K562 (cell line): ENCODE measurements around the gene CEL. TPM values are rescaled to one million over a fixed set of nuclear protein-coding genes. Genes with fewer than 3 reads are reported as not detected.
A peak's percentile ranks its signal among the peaks of the same experiment; 100 is the strongest.

Source experiments
- ARHGAP35 ChIP-seq: fragments of 450-650 bp; IDR thresholded peaks from 2 replicates; pipeline ENCODE4 v1.6.1; 2018; ENCODE audit not compliant: partially characterized antibody
- BDP1 ChIP-seq: IDR thresholded peaks from 3 replicates; pipeline ENCODE4 v1.6.1; 2011; ENCODE audit not compliant: insufficient read length, insufficient read depth
- CAMTA2 ChIP-seq: fragments of 250-450 bp; sonication (Bioruptor Pico); conservative IDR thresholded peaks from 2 replicates; pipeline ENCODE4 v1.5.1; 2022
- GABPA ChIP-seq: fragments of 200-800 bp; sonication (Bioruptor generic); conservative IDR thresholded peaks from 2 replicates; pipeline ENCODE4 v1.6.1; 2016; ENCODE audit warnings: low read depth, missing genetic modification characterization, missing compliant biosample characterization
- GTF2E2 ChIP-seq: fragments of 200-800 bp; sonication (Bioruptor generic); IDR thresholded peaks from 2 replicates; pipeline ENCODE4 v1.6.1; 2016; ENCODE audit warnings: missing genetic modification characterization, missing compliant biosample characterization
- MEIS2 ChIP-seq: fragments of 450-650 bp; IDR thresholded peaks from 2 replicates; pipeline ENCODE4 v1.6.1; 2014; ENCODE audit warnings: mild to moderate bottlenecking; ENCODE audit not compliant: partially characterized antibody
- MTA3 ChIP-seq: fragments of 450-650 bp; formaldehyde crosslinking; IDR thresholded peaks from 2 replicates; pipeline ENCODE4 v1.6.1; 2017; ENCODE audit warnings: mild to moderate bottlenecking, borderline replicate concordance
- POLR2A ChIP-seq: fragments of 450-650 bp; conservative IDR thresholded peaks from 2 replicates; pipeline ENCODE4 v1.6.1; 2016
- RFX7 ChIP-seq: fragments of 250-450 bp; sonication (Bioruptor Pico); IDR thresholded peaks from 2 replicates; pipeline ENCODE4 v1.5.1; 2021; ENCODE audit warnings: mild to moderate bottlenecking
- TRIM28 ChIP-seq: fragments of 450-650 bp; IDR thresholded peaks from 2 replicates; pipeline ENCODE4 v1.6.1; 2017
- ZBTB1 ChIP-seq: sonication (generic); formaldehyde crosslinking; IDR thresholded peaks from 2 replicates; pipeline ENCODE4 v1.8.1; 2023; ENCODE audit warnings: missing genetic modification reagents, low read depth, mild to moderate bottlenecking, borderline replicate concordance
- ZNF24 ChIP-seq: fragments of 450-650 bp; IDR thresholded peaks from 2 replicates; pipeline ENCODE4 v1.6.1; 2016
- ZNF316 ChIP-seq: fragments of 450-650 bp; IDR thresholded peaks from 2 replicates; pipeline ENCODE4 v1.6.1; 2016
- polyA plus RNA-seq, 8 experiments: library from polyadenylated mRNA; depleted of rRNA in 4 of 8; stranded (reverse) in 5 of 8; unstranded in 3 of 8; fragments of >200 nt; fragmentation: Nextera tagmentation in 2 of 8; fragmentation: Illumina TruSeq in 1 of 8; extraction: Ambion mirVana in 2 of 8; extraction: Trizol in 1 of 8; gene quantifications; 2 replicates each; pipeline versions ENCODE4 v1.2.1 to v1.2.3, GENCODE V29; 2011 to 2014; ENCODE audit warnings: inconsistent platforms in 1 of 8, missing spikeins in 1 of 8
- total RNA-seq, 7 experiments: library from RNA; depleted of rRNA in 6 of 7; stranded (reverse); fragments of >200 nt in 6 of 7; fragmentation: Illumina TruSeq in 2 of 7; extraction: Trizol in 2 of 7; gene quantifications; 2 replicates each; pipeline versions ENCODE4 v1.2.1 to v1.2.3, GENCODE V29; 2011 to 2021; ENCODE audit warnings: low replicate concordance in 1 of 7
- TF ChIP-seq, protein P1 (sequence below): fragments of 450-650 bp; IDR thresholded peaks from 2 replicates; pipeline ENCODE4 v1.6.1; 2018; ENCODE audit not compliant: partially characterized antibody
- TF ChIP-seq, protein P2 (sequence below), 2 experiments: fragments of 450-650 bp; formaldehyde crosslinking in 1 of 2; IDR thresholded peaks; 2 replicates each; pipeline versions ENCODE4 v1.4.0 to v1.6.1; 2014 to 2020; ENCODE audit warnings: mild to moderate bottlenecking in 2 of 2, borderline replicate concordance in 1 of 2, low read depth in 1 of 2
- TF ChIP-seq, protein P3 (sequence below): IDR thresholded peaks from 2 replicates; pipeline ENCODE4 v1.6.1; 2011; ENCODE audit warnings: borderline replicate concordance, low read depth, mild to moderate bottlenecking, moderate library complexity, low read length; ENCODE audit not compliant: insufficient read depth, poor library complexity, severe bottlenecking

Gene CEL
- total and polyA plus RNA-seq, 9 of the 15 experiments (the other 6 are each of a cell fraction or from before 2014, with no cell fraction given): 0.09 to 3.0 (median 0.51) TPM; not detected in 2

DNA sequence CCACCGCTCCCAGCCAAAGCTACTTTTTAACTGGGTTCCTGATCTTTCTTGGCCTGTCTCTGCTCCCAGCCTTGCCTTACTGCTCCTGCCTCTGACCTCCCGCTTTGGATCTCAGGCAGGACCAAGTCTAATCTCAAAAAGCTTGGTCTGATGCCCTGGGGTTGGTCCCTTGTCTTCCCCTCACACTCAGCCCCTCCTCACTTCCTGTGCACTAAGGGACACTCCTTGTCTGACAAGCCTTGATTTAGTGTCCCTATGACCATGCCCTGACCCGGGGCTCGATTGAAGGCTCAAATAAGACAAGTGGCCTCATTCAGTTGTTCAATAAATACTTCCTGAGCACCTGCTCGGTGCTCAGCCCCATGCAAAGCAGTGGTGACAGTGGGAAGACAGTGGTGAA, 34.6 kb upstream of the CEL start (continued):
- TF ChIP-seq, protein P1, sequence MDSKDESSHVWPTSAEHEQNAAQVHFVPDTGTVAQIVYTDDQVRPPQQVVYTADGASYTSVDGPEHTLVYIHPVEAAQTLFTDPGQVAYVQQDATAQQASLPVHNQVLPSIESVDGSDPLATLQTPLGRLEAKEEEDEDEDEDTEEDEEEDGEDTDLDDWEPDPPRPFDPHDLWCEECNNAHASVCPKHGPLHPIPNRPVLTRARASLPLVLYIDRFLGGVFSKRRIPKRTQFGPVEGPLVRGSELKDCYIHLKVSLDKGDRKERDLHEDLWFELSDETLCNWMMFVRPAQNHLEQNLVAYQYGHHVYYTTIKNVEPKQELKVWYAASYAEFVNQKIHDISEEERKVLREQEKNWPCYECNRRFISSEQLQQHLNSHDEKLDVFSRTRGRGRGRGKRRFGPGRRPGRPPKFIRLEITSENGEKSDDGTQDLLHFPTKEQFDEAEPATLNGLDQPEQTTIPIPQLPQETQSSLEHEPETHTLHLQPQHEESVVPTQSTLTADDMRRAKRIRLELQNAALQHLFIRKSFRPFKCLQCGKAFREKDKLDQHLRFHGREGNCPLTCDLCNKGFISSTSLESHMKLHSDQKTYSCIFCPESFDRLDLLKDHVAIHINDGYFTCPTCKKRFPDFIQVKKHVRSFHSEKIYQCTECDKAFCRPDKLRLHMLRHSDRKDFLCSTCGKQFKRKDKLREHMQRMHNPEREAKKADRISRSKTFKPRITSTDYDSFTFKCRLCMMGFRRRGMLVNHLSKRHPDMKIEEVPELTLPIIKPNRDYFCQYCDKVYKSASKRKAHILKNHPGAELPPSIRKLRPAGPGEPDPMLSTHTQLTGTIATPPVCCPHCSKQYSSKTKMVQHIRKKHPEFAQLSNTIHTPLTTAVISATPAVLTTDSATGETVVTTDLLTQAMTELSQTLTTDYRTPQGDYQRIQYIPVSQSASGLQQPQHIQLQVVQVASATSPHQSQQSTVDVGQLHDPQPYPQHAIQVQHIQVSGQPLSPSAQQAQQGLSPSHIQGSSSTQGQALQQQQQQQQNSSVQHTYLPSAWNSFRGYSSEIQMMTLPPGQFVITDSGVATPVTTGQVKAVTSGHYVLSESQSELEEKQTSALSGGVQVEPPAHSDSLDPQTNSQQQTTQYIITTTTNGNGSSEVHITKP: no peak
- TF ChIP-seq ZBTB1 (CRISPR knock-in tag): no peak
- TF ChIP-seq CAMTA2: no peak
- TF ChIP-seq TRIM28: no peak
- TF ChIP-seq POLR2A: 0 out of 2 replicates have a peak, but pooled peaks have one; percentile 39
- TF ChIP-seq, protein P2, sequence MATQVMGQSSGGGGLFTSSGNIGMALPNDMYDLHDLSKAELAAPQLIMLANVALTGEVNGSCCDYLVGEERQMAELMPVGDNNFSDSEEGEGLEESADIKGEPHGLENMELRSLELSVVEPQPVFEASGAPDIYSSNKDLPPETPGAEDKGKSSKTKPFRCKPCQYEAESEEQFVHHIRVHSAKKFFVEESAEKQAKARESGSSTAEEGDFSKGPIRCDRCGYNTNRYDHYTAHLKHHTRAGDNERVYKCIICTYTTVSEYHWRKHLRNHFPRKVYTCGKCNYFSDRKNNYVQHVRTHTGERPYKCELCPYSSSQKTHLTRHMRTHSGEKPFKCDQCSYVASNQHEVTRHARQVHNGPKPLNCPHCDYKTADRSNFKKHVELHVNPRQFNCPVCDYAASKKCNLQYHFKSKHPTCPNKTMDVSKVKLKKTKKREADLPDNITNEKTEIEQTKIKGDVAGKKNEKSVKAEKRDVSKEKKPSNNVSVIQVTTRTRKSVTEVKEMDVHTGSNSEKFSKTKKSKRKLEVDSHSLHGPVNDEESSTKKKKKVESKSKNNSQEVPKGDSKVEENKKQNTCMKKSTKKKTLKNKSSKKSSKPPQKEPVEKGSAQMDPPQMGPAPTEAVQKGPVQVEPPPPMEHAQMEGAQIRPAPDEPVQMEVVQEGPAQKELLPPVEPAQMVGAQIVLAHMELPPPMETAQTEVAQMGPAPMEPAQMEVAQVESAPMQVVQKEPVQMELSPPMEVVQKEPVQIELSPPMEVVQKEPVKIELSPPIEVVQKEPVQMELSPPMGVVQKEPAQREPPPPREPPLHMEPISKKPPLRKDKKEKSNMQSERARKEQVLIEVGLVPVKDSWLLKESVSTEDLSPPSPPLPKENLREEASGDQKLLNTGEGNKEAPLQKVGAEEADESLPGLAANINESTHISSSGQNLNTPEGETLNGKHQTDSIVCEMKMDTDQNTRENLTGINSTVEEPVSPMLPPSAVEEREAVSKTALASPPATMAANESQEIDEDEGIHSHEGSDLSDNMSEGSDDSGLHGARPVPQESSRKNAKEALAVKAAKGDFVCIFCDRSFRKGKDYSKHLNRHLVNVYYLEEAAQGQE (IDR thresholded peaks at IDR 0.05; ENCODE audit: borderline replicate concordance): no peak
- TF ChIP-seq, protein P2 (CRISPR knock-in tag; IDR thresholded peaks at IDR 0.05; ENCODE audit: low read depth): no peak
- TF ChIP-seq GTF2E2 (tag): no peak
- peak; percentile 79; the same call in 1 of the 2 replicates for TF ChIP-seq ZNF24
- no peak for TF ChIP-seq MTA3
- TF ChIP-seq BDP1: no peak
- TF ChIP-seq ZNF316: 0 out of 2 replicates have a peak, but pooled peaks have one; percentile 23
- TF ChIP-seq RFX7: no peak
- no peak for TF ChIP-seq ARHGAP35
- TF ChIP-seq GABPA (tag): peak; percentile 57; the same call in 1 of the 2 replicates
- TF ChIP-seq, protein P3, sequence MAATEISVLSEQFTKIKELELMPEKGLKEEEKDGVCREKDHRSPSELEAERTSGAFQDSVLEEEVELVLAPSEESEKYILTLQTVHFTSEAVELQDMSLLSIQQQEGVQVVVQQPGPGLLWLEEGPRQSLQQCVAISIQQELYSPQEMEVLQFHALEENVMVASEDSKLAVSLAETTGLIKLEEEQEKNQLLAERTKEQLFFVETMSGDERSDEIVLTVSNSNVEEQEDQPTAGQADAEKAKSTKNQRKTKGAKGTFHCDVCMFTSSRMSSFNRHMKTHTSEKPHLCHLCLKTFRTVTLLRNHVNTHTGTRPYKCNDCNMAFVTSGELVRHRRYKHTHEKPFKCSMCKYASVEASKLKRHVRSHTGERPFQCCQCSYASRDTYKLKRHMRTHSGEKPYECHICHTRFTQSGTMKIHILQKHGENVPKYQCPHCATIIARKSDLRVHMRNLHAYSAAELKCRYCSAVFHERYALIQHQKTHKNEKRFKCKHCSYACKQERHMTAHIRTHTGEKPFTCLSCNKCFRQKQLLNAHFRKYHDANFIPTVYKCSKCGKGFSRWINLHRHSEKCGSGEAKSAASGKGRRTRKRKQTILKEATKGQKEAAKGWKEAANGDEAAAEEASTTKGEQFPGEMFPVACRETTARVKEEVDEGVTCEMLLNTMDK: no peak
- peak; percentile 98 for TF ChIP-seq MEIS2
